Neural progenitor cell (in vitro differentiated cells): ENCODE measurements around the gene CSRNP3. TPM values are rescaled to one million over a fixed set of nuclear protein-coding genes. Genes with fewer than 3 reads are reported as not detected.

Experiments
- DNase-seq: peaks from one replicate; pipeline ENCODE4 v3.0.0-alpha.2; 2016; ENCODE audit warnings: low spot score
- H2AFZ ChIP-seq: fragments of 200-600 bp; sonication (generic); replicated peaks from 2 replicates; pipeline ENCODE4 v1.6.1; 2016; ENCODE audit warnings: antibody characterized with exemption
- H3F3A ChIP-seq: fragments of 200-600 bp; sonication (generic); 2 replicates; pipeline ENCODE4 v1.6.1; 2016; ENCODE audit warnings: antibody characterized with exemption, low read depth
- H3K27ac ChIP-seq: fragments of 200-600 bp; sonication (generic); 2 replicates; pipeline ENCODE4 v1.5.1; 2016; ENCODE audit warnings: mild to moderate bottlenecking
- H3K27me3 ChIP-seq: fragments of 200-600 bp; sonication (generic); 2 replicates; pipeline ENCODE4 v1.6.1; 2016; ENCODE audit warnings: mild to moderate bottlenecking, moderate library complexity
- H3K36me3 ChIP-seq: fragments of 200-600 bp; sonication (generic); 2 replicates; pipeline ENCODE4 v1.5.1; 2016
- H3K4me1 ChIP-seq: fragments of 200-600 bp; sonication (generic); 2 replicates; pipeline ENCODE4 v1.6.1; 2016; ENCODE audit warnings: mixed run types
- H3K4me2 ChIP-seq: fragments of 200-600 bp; sonication (generic); 2 replicates; pipeline ENCODE4 v1.6.1; 2016
- H3K4me3 ChIP-seq: fragments of 200-600 bp; sonication (generic); 2 replicates; pipeline ENCODE4 v1.5.1; 2016
- H3K79me2 ChIP-seq: fragments of 200-600 bp; sonication (generic); 2 replicates; pipeline ENCODE4 v1.6.1; 2016; ENCODE audit warnings: low read depth
- H3K9ac ChIP-seq: fragments of 200-600 bp; sonication (generic); 2 replicates; pipeline ENCODE4 v1.6.1; 2016
- H3K9me3 ChIP-seq: fragments of 200-600 bp; sonication (generic); 2 replicates; pipeline ENCODE4 v1.5.1; 2016; ENCODE audit warnings: low read depth
- H4K20me1 ChIP-seq: fragments of 200-600 bp; sonication (generic); 2 replicates; pipeline ENCODE4 v1.6.1; 2016; ENCODE audit warnings: low read depth
- H3K27ac Mint-ChIP-seq: 3 replicates; pipeline ENCODE4 v1.8.0; 2021; ENCODE audit warnings: mixed read lengths
- H3K27me3 Mint-ChIP-seq: 2 replicates; pipeline ENCODE4 v1.8.0; 2022; ENCODE audit warnings: low read depth, mild to moderate bottlenecking, inconsistent platforms, moderate library complexity, mixed read lengths; ENCODE audit not compliant: insufficient read depth
- H3K36me3 Mint-ChIP-seq: 3 replicates; pipeline ENCODE4 v1.8.0; 2021; ENCODE audit warnings: mixed read lengths
- H3K4me1 Mint-ChIP-seq: 3 replicates; pipeline ENCODE4 v1.8.0; 2021; ENCODE audit warnings: mixed read lengths
- H3K4me3 Mint-ChIP-seq: 3 replicates; pipeline ENCODE4 v1.8.0; 2021; ENCODE audit warnings: mild to moderate bottlenecking, moderate library complexity, mixed read lengths
- H3K9me3 Mint-ChIP-seq: 3 replicates; pipeline ENCODE4 v1.8.0; 2020; ENCODE audit warnings: mixed read lengths
- EZH2 ChIP-seq: fragments of 200-600 bp; sonication (generic); IDR thresholded peaks from 2 replicates; pipeline ENCODE4 v1.6.1; 2017; ENCODE audit warnings: antibody characterized with exemption, mild to moderate bottlenecking, moderate library complexity
- EZH2phosphoT487 ChIP-seq: fragments of 200-600 bp; sonication (generic); IDR thresholded peaks from 2 replicates; pipeline ENCODE4 v1.6.1; 2017; ENCODE audit warnings: antibody characterized with exemption
- total RNA-seq: library from RNA; depleted of rRNA; stranded (reverse); fragments of >200 nt; gene quantifications from 2 replicates; pipeline ENCODE4 v1.2.3, GENCODE V29; 2015; ENCODE audit warnings: low replicate concordance
- TF ChIP-seq, protein P1 (sequence below): fragments of 200-600 bp; sonication (generic); IDR thresholded peaks from 2 replicates; pipeline ENCODE4 v1.5.1; 2017; ENCODE audit warnings: antibody characterized with exemption, mild to moderate bottlenecking

Gene CSRNP3
- total RNA-seq, 1 donor from 2014 or later, result 16.9 TPM

DNA sequence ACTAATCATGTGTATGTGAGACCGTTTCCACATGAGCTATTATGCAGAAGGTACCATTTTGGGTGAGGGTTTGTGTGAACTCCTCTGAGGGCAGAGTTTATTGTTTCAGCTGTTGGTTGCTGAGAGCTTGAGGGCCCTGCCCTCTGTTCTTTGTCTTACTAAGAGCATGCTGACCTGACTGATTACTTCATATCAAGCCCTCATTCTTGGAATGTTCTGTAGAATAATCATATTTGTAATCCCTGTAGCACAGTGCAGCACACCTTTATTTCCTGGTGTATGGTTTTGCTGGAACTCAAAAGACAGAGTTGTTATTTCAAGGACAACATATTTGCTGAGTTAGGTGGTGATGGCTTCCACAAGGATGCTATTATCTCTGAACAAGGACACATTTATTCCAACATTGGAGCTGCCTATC lies 206.1 kb downstream of the CSRNP3 start:
- peaks cover 2% of the 10 kb centered on the region for H3K4me1 Mint-ChIP-seq
- no peak overlapping the region for H3K4me2 ChIP-seq
- H3K27me3 Mint-ChIP-seq, result peaks cover 2% of the 10 kb centered on the region
- H3K27ac ChIP-seq, result no peak overlapping the region
- H3K4me3 ChIP-seq, result no peak overlapping the region
- peaks cover 10% of the 10 kb centered on the region for H3K36me3 ChIP-seq
- peaks cover 8% of the 10 kb centered on the region for H3K9me3 Mint-ChIP-seq
- H3K9me3 ChIP-seq, result no peaks in the 10 kb centered on the region
- no peak overlapping the region for H3K27ac Mint-ChIP-seq
- H4K20me1 ChIP-seq, result no peaks in the 10 kb centered on the region
- H3F3A ChIP-seq, result no peaks in the 10 kb centered on the region
- peaks cover 6% of the 10 kb centered on the region for H3K4me1 ChIP-seq
- no peaks in the 10 kb centered on the region for H3K27me3 ChIP-seq
- no peaks in the 10 kb centered on the region for H3K79me2 ChIP-seq
- DNase-seq, result no peak
- TF ChIP-seq EZH2phosphoT487 (no peak), EZH2 (no peak)
- TF ChIP-seq, protein P1, sequence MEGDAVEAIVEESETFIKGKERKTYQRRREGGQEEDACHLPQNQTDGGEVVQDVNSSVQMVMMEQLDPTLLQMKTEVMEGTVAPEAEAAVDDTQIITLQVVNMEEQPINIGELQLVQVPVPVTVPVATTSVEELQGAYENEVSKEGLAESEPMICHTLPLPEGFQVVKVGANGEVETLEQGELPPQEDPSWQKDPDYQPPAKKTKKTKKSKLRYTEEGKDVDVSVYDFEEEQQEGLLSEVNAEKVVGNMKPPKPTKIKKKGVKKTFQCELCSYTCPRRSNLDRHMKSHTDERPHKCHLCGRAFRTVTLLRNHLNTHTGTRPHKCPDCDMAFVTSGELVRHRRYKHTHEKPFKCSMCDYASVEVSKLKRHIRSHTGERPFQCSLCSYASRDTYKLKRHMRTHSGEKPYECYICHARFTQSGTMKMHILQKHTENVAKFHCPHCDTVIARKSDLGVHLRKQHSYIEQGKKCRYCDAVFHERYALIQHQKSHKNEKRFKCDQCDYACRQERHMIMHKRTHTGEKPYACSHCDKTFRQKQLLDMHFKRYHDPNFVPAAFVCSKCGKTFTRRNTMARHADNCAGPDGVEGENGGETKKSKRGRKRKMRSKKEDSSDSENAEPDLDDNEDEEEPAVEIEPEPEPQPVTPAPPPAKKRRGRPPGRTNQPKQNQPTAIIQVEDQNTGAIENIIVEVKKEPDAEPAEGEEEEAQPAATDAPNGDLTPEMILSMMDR, result no peak
- H3K36me3 Mint-ChIP-seq, result peaks cover 70% of the 10 kb centered on the region
- H3K9ac ChIP-seq, result no peak overlapping the region
- H2AFZ ChIP-seq, result no peak overlapping the region
- H3K4me3 Mint-ChIP-seq, result no peak overlapping the region

DNA sequence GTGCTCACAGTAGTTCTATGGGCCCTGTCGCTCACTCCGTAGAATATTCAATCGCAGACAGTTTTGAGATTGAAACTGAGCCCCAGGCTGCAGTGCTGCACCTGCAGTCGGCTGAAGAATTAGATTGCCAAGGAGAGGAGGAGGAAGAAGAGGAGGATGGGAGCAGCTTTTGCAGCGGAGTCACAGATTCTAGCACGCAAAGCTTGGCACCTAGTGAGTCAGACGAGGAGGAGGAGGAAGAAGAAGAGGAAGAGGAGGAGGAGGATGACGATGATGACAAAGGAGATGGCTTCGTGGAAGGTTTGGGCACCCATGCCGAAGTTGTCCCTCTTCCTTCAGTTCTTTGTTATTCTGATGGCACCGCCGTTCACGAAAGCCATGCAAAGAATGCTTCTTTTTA lies 209.4 kb downstream of the CSRNP3 start:
- H3K27ac ChIP-seq, result no peak overlapping the region
- no peak overlapping the region for H3K9ac ChIP-seq
- no peak overlapping the region for H3K4me3 ChIP-seq
- no peaks in the 10 kb centered on the region for H4K20me1 ChIP-seq
- DNase-seq, result no peak
- no peaks in the 10 kb centered on the region for H3K9me3 Mint-ChIP-seq
- H3K27me3 ChIP-seq, result no peaks in the 10 kb centered on the region
- H3K27ac Mint-ChIP-seq, result no peak overlapping the region
- H3K4me3 Mint-ChIP-seq, result no peak overlapping the region
- peaks cover 60% of the 10 kb centered on the region for H3K36me3 Mint-ChIP-seq
- no peak for TF ChIP-seq EZH2phosphoT487
- TF ChIP-seq EZH2, result no peak
- H3K79me2 ChIP-seq, result no peaks in the 10 kb centered on the region
- H3K36me3 ChIP-seq, result peaks cover 4% of the 10 kb centered on the region
- H3K4me1 ChIP-seq, result peaks cover 21% of the 10 kb centered on the region
- H3F3A ChIP-seq, result peaks cover 4% of the 10 kb centered on the region
- no peaks in the 10 kb centered on the region for H3K9me3 ChIP-seq
- no peak overlapping the region for H3K4me2 ChIP-seq
- H3K4me1 Mint-ChIP-seq, result peaks cover 23% of the 10 kb centered on the region
- H2AFZ ChIP-seq, result no peak overlapping the region
- H3K27me3 Mint-ChIP-seq, result peaks cover 2% of the 10 kb centered on the region

GRCh38 chr2:165679621-165680020 lies 210.1 kb downstream of the CSRNP3 start:
- H3K27ac ChIP-seq, result no peak overlapping the region
- H3K27me3 Mint-ChIP-seq, result no peaks in the 10 kb centered on the region
- no peaks in the 10 kb centered on the region for H3K27me3 ChIP-seq
- no peak overlapping the region for H3K9ac ChIP-seq
- no peaks in the 10 kb centered on the region for H4K20me1 ChIP-seq
- no peak overlapping the region for H3K4me2 ChIP-seq
- no peak overlapping the region for H3K27ac Mint-ChIP-seq
- H3K9me3 ChIP-seq, result no peaks in the 10 kb centered on the region
- H2AFZ ChIP-seq, result no peak overlapping the region
- H3K4me1 Mint-ChIP-seq, result peaks cover 23% of the 10 kb centered on the region
- no peak overlapping the region for H3K4me3 ChIP-seq
- H3K9me3 Mint-ChIP-seq, result no peaks in the 10 kb centered on the region
- peaks cover 4% of the 10 kb centered on the region for H3F3A ChIP-seq
- TF ChIP-seq, protein P1, result no peak
- TF ChIP-seq EZH2, result no peak
- TF ChIP-seq EZH2phosphoT487, result no peak
- H3K36me3 Mint-ChIP-seq, result peaks cover 58% of the 10 kb centered on the region
- H3K4me3 Mint-ChIP-seq, result no peak overlapping the region
- H3K79me2 ChIP-seq, result no peaks in the 10 kb centered on the region
- peaks cover 4% of the 10 kb centered on the region for H3K36me3 ChIP-seq
- peaks cover 21% of the 10 kb centered on the region for H3K4me1 ChIP-seq
- no peak for DNase-seq

DNA sequence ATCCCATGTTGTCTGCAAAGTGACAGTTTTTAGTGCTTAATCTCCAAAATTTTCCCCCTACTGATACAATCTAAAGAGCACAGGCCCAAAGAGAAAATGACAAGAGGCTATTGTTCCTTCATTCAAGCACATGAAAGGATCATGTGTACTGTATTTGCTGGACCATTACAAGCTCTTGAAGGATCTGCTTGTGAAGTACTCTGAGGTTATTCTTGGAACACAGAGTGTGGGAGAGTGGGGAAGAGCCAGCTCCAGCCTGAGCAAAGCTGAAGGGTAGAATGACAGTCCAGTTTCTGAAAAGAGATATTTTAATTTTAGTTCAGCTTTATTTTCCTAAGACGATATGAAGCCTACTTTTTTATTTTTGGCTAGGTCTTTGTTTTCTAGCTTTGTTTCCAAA lies 212.3 kb downstream of the CSRNP3 start:
- Mint-ChIP-seq H3K9me3 (no peaks in the 10 kb centered on the region), H3K27me3 (no peaks in the 10 kb centered on the region), H3K36me3 (peaks cover 54% of the 10 kb centered on the region), H3K4me1 (peaks cover 35% of the 10 kb centered on the region), H3K27ac (peak overlapping the region; percentile 13), H3K4me3 (no peak overlapping the region)
- H4K20me1 ChIP-seq, result no peaks in the 10 kb centered on the region
- peaks cover 4% of the 10 kb centered on the region for H3F3A ChIP-seq
- H3K79me2 ChIP-seq, result no peaks in the 10 kb centered on the region
- no peak for DNase-seq
- peaks cover 17% of the 10 kb centered on the region for H3K4me1 ChIP-seq
- H3K4me2 ChIP-seq, result peak overlapping the region; percentile 15
- no peaks in the 10 kb centered on the region for H3K9me3 ChIP-seq
- H3K4me3 ChIP-seq, result no peak overlapping the region
- no peaks in the 10 kb centered on the region for H3K36me3 ChIP-seq
- H3K27ac ChIP-seq, result no peak overlapping the region
- H2AFZ ChIP-seq, result no peak overlapping the region
- TF ChIP-seq, protein P1, result no peak
- no peak for TF ChIP-seq EZH2phosphoT487
- no peak for TF ChIP-seq EZH2
- H3K27me3 ChIP-seq, result no peaks in the 10 kb centered on the region
- H3K9ac ChIP-seq, result no peak overlapping the region
